ENCODE data around the gene RPTOR.
"Not testable (repeated sequence)": the region's sequence is repeated elsewhere in the genome, so short reads cannot be mapped to it uniquely, and the experiment has no call there.

RPTOR gene

GRCh38 chr17:80544655-80545498 lies at the start of gene RPTOR:
Gene RPTOR, plus strand, starts transcription at chr17:80544838. Its CDS starts 792 bp downstream, at chr17:80545630.
- DNase-seq, result peak; percentile 82 to 93

GRCh38 chr17:80497726-80498241 lies 46.9 kb upstream of the RPTOR start:
- no peak for DNase-seq

DNA sequence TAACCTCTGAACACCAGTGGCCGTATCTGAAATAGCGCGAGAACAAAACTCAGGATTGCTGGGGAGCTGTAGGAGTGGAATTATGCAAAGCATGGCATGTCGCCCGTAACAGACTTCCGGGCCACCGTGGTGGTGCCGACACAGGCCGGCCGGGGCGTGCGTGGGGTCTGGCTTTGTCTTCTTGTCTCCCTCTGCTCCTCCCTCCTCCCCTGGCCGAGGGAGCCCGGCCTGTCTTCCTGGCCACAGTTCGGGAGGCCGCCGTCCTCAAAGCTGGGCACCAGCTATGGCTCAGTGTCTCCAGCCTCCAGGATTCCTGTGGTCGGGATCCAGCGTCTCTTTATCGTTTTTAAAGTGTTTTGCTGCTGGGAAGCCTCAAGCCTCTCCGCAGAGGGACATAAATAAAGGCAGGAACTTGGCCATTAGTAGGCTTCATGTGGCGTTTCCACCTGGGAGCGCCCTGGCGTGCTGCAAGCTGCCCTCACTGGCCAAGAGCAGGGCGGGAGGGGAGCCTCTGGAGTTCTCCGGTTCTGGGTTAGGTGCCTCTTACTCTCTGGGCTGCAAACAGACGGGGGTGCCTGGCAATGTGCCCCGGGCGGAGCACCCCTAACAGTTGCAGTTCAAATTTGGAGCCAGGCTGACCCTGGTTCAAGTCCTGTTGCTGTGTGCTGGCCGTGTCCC lies 46.3 kb upstream of the RPTOR start:
- DNase-seq, result no peak

DNA sequence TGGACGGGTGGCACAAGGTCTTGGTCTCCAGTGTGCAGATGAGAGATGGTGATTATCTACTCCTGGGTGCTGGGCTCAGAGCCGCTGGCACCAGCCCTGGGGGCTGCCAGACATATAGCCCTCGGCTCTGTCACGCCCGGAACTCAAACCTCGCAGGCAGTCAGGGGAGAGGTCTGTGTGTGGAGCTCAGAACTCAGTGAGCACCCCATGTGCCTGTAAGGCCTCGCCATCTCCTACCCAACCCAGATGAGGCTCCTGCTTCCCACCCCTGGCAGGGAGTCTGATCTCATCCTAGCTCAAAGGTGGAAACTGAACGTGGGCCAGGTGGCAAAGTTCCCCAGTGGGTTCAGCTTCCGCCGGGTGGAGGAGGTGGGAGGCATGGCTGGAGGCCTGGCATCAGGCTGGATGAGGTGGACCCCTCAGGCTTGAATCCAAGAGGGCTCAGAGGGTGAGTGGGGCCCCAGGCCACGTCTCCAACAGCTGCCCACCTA lies 45.7 kb upstream of the RPTOR start:
- no peak for DNase-seq

DNA sequence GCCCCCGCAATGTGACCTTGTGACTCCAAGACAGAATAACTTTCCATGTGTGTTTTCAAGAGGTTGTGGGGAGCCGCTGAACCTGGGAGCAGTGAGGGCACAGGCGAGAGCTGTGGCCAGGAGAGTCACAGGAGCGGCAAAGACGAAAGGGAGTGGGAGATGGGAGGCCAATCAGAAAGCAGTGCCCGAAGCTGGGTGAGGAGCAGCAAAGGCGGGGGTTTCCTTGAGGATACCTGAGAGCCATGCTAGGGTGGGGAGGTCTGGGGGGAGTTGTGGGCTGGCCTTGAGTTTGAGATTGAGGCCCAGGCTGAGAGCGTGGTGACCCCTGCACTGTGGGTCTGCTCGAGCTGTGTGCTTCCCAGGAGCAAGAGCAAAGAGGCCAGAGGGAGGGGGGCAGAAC lies 45.1 kb upstream of the RPTOR start:
- no peak for DNase-seq

GRCh38 chr17:80499961-80500665 lies 44.5 kb upstream of the RPTOR start:
- DNase-seq, result no peak

DNA sequence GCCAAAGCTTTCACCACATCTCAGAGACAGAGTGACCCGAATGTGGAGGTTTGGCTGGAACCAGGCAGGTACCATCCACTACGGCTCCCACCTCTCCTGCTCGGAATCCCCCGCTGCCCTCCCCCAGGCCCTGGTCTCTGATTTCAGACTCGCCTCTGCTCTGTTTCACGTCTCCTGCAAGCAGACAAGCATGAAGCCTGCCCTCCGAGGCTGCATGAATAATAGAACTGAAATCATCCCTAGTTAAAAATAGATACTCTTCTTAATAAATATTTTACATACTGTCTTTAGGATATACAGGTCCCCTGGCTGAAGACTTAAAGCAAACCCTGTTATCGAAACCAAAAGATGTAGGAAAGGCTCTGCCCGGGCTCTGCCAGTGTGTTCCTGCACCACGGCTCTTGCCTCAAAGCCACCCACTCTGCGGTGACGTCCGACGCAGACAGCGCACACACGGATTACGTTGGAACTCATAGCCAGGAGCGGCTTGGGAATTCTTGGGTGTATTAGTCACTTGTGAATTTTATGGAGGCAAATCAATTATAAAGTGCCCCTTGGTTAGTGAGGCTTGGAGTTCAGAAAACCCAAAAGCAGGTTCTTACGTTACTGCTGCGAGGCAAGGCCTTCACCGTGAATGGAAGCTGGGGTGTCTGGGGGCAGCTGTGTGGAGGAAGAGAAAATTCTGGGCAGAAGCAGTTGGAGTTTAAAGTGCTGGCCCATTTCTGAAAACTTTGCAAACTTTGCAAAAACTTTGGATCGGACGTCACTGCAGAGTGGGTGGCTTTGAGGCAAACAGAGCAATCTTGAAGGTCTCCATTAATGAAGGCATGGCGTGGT lies 42.7 kb upstream of the RPTOR start:
- DNase-seq, result no peak

DNA sequence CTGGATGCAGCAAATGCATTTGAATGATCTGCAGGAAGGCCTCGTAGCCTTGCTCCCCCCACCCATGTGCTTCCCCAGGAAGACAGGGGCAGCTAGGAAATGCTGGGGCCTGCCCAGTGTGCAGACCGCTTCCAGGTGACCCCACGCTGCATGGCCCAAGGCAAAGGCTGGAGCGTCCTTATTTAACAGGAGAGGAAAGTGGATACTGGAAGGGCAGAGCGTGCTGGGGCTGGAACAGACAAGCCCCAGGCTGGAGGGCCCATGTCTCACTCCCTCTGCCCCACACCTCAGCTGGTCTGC lies 42.1 kb upstream of the RPTOR start:
- no peak for DNase-seq

DNA sequence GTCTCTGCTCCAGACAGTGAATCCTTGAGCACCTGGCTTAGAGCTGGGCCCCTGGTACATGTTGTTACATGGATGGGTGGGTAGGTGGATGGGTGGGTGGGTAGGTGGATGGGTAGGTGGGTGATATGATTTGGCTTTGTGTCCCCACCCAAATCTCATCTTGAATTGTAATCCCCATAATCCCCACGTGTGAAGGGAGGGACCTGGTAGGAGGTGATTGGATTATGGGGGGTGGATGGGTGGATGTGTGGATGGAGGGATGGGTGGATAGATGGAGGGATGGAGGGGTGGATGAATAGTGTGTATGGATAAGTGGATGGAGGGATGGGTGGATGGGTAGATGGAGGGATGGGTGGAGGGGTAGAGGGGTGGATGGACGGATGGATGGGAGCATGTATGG lies 41.6 kb upstream of the RPTOR start:
- no peak for DNase-seq

- DNase-seq, result no peak
Measured at GRCh38 chr17:80503921-80504320, 40.7 kb upstream of the RPTOR start.

- no peak for DNase-seq
Measured at GRCh38 chr17:80504686-80505413, 39.8 kb upstream of the RPTOR start.

- DNase-seq, result not testable (repeated sequence)
Measured at GRCh38 chr17:80507177-80507576, 37.5 kb upstream of the RPTOR start.

- no peak for DNase-seq
Measured at GRCh38 chr17:80507965-80508364, 36.7 kb upstream of the RPTOR start.

DNA sequence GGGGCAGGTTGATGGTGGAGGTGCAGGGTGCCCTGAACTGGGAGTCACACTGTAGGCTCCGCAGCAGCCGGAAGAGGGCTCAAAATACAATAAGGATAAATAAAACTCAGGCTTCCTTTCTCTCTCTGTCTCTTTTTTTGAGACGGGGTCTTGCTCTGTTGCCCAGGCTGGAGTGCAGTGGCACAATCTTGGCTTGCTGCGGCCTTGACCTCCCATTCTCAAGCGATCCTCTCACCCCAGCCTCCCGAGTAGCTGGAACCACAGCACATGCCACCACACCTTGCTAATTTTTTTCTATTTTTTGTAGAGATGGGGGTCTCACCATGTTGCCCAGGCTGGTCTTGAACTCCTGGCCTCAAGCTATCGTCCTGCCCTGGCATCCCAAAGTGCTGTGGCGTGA lies 35.3 kb upstream of the RPTOR start:
- no peak for DNase-seq

DNA sequence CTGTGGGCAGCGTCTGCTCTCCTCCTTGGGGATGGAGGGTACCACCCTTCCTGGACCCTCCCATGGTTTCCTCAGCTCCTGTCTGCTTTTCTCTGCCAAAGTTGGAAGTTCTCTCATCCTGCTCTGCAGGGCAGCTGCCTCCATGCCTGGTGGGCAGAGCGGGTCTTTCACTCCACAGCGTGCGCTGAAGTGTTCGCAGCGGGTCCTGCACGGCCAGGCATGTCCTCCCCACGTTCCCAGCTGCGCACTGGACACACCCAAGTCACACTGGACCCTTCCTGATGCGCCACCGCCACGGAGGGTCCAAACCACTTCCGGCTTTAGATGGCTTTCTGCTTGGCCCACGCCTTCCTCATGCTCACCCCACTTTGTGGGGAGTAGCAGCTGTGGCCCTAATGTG lies 34.5 kb upstream of the RPTOR start:
- DNase-seq, result no peak

DNA sequence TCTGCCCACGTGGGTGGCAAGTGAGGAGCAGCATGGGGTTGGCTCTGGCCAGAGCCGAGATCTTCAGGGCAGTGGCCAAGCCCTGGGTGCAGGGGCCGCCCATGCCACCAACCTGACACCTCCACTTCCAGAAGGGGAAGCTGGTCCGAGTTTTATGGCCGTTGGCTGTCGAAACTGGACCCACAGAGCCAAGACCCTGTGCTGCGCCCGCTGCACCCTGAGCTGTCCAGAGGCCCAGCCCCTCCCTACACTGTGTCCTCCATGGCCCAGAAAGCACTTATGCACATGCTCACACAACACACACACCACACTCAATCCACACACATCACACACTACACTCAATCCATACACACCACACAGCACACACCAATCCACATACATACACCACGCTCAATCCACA lies 33.9 kb upstream of the RPTOR start:
- no peak for DNase-seq

DNA sequence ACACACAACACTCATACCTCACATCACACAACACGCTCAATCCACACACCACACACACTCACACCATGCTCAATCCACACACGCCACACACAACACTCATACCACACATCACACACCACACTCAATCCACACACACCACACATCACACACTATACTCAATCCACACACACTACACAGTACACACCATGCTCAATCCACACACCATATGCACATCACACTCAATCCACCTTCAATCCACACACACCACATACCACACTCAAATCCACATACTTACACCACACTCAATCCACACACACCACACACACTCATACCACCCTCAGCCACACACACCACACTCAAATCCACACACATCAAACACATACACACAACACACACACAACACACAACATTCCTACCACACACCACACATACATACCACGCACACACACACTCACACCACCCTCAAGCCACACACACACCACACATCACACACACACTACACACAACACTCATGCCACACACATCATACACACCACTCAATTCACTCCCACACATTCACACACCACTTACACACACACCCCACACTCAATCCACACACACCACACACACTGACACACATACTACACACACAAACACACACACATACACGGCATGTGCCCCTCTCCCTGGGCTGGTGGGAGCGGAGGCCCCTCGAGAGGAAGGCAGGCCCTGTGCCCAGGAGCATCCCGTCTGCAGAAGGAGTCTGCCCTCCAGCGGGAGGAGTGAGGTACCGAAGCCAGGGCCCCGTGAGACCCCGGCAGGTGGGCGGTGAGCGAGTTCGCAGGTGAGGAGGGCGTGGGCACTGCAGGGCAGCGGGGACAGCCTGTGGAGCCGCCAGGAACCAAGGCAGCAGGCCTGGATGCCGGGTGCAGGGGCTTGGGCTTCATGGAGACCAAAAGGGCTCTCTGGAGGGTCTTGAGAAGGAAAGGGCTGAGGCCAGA lies 33.1 kb upstream of the RPTOR start:
- no peak for DNase-seq

GRCh38 chr17:80512233-80512632 lies 32.4 kb upstream of the RPTOR start:
- DNase-seq, result no peak

- no peak for DNase-seq
Measured at GRCh38 chr17:80513201-80513600, 31.4 kb upstream of the RPTOR start.

GRCh38 chr17:80513892-80514291 lies 30.7 kb upstream of the RPTOR start:
- no peak for DNase-seq

All from hippocampal formation (tissue), 2 donors.